HL-60 (cell line): ENCODE data around the gene MAML1.
A peak's percentile ranks its signal among the peaks of the same experiment; 100 is the strongest.

ENCODE experiments used
- CTCF ChIP-seq: IDR thresholded peaks from one replicate; pipeline ENCODE4 v1.5.1; 2011; ENCODE audit warnings: low read length, control low read depth, inconsistent platforms; ENCODE audit not compliant: insufficient read depth
- GABPA ChIP-seq: IDR thresholded peaks from 2 replicates; pipeline ENCODE4 v1.6.1; 2012; ENCODE audit warnings: low read depth
- POLR2AphosphoS5 ChIP-seq: IDR thresholded peaks from 2 replicates; pipeline ENCODE4 v1.6.1; 2012; ENCODE audit warnings: low read depth
- SPI1 ChIP-seq: IDR thresholded peaks from 2 replicates; pipeline ENCODE4 v1.6.1; 2012; ENCODE audit warnings: low read depth, mild to moderate bottlenecking, borderline replicate concordance

DNA sequence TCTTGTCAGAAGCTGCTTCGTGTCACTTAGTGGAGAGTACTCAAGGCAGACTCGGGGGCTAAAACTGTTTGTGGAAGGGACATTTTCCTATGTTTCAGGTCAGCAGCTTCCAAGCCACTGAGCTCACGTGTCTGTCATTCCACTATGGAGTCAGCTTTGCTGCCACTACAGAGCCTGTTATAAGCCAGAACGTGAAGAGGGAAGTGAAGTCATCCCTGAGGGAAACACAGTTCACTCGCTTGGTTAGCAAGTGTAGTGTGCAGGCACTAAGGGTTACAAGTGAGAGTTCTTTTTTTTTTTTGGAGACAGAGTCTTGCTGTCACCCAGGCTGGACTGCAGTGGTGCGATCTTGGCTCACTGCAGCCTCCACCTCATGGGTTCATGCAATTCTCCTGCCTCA is 36.6 kb downstream of the MAML1 start:
- peak; percentile 51; the same call in 1 of the 2 replicates for TF ChIP-seq SPI1
- TF ChIP-seq CTCF: no peak
- no peak for TF ChIP-seq GABPA
- no peak for TF ChIP-seq POLR2AphosphoS5
